Activated CD8-positive, alpha-beta memory T cell treated with anti-CD3 and anti-CD28 coated beads, Interleukin-2, amount 50 U/mL, for 4 hours (primary cell): Measurements from ENCODE around the gene SSH2.

Experiments used
- DNase-seq: peaks from one replicate; pipeline ENCODE4 v3.0.0-alpha.2; 2020

SSH2 gene

DNA sequence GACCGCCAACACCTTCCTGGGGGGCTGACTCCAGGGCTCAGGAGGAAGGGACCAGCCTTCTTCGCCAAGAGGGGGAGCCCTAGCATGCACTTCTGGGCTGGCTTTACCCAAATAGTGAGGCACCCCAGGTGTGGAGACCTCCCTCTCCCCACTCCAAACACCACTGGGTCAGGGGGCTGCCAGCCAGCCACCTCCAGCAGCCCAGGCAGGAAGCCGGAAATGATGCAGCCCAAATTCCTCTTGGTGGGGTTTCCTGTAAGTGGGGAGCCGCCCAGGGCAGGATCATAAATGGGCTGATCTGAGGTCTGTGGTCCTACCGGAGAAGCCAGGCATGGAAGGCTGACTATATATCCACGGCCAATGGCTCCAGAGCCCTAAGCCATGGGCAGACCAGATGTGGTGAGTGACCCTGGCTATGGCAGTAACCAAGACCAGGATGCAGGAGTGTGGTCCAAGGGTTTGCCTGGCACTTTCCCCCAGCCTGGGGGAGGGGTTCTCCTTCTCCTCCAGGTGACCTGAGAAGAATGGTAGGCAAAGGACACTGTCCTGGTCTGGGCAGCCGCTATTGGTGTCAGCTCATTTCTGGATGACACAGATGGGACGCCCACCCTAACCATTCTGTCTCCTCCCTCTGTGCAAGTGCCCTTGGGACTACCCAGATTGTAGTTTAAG lies 344.8 kb downstream of the SSH2 start:
- peak; percentile 48 for DNase-seq

DNA sequence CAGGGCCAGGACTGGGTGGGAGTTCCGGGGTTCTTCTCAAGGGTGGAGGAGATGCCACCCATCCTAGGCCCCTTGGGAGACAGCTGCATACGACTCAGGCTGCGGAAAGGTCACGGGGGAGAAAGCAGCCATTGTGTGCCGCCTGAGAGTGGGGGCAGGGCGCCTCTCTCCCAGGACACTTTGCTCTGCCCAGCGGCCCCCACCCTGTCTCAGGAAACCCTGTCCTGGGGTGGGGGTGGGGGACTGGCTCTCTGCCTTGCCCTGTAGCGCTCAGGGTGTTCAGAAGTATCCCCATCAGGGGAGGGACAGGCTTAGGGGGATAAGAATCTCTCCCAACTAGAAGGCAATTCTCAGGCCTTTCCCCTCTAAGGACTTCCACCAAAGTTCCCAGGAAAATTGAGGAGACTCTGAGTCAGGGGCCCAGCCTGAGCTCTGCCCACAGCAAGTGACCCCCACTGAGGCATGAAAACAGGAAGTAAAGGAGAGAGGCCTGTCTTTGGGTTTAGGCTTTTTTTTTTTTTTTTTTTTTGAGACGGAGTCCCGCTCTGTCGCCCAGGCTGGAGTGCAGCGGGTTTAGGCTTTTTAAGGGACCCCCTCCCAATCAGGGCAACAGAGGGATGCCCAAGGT lies 345.5 kb downstream of the SSH2 start:
- DNase-seq, result no peak

DNA sequence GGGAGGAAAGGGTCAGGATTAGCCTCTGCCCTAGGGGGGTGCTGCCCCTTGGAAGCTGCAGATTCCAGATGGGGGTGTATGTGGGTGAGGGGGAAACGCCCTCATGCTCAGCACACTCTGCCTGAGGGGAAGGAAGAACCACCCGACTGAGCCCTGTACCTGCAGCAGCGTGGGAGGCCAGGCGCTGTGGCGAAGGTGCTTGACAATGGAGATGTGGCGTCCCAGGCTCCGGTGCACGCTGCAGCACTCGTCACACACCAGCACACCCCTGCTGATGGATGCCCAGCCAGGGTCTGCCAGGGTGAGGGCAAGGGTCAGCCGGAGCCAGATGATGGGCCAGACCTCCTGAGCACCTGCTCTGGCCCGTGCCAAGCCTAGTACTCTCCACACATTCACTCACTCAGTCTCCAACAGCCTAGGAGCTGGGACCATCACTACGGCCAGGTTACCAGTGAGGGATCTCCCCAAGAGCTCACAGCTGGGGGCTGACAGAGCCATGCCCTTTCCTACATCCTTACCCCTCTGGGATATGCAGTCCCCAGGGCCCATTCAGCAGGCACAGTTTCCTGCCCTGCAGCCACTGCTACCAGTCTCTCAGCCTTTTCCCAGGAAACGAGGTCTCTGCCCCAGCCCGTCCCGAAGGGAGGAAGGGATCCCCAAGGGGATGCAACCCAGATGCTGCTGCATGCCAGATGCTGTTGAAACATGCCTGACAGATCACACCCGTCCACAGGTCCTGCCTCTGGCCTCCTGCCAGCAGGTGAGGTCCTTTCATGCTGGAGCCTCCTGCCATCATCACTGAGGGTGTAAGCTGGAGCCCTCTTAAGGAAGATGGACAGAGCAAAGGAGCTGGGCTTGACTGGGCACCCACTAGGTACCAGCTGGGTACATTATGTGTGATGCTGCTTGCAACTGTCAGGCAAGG lies 346.4 kb downstream of the SSH2 start:
- DNase-seq, result no peak

DNA sequence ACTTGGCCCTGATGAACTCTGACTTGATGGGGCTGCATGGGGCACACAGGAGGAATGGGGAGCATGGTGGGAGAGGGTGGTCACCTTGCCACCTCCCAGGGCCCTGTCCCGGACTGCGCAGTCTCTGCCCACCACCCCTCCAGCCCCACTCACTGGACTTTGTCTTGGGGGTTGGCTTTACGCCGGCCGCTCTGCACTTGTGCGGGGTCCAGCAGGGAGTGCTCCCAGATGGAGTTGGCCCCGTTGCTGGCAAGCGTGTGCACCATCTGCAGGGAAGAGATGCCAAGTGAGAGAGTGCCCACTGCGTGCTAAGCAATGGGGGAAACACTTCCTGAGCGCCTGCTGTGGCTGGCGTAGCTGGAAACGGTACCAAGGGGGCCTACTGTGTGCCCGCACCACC lies 347.3 kb downstream of the SSH2 start:
- no peak for DNase-seq

DNA sequence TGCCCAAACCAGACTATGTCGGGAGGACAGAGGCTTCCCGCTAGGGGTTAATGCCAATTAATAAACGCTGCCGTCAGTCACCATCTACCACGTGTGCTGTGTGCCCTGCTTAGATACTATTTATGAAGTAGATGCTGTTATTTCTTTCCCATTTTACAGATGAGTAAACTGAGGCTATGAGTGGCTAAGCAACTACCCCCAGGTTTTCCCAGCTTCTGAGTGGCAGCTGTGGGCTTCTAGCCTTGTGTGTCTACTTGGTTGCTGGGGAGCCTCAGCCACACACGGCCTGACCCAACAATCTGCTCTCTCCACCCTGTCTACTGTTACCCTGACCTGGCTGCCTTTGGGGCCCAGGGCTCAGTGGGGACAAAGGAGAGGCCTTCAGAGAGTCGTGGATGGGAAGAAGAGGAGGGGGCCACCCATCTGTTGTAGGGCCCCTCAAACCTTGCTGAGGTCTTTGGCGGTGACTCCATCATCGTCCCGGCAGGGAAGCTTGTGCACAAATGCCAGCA lies 347.7 kb downstream of the SSH2 start:
- no peak for DNase-seq

DNA sequence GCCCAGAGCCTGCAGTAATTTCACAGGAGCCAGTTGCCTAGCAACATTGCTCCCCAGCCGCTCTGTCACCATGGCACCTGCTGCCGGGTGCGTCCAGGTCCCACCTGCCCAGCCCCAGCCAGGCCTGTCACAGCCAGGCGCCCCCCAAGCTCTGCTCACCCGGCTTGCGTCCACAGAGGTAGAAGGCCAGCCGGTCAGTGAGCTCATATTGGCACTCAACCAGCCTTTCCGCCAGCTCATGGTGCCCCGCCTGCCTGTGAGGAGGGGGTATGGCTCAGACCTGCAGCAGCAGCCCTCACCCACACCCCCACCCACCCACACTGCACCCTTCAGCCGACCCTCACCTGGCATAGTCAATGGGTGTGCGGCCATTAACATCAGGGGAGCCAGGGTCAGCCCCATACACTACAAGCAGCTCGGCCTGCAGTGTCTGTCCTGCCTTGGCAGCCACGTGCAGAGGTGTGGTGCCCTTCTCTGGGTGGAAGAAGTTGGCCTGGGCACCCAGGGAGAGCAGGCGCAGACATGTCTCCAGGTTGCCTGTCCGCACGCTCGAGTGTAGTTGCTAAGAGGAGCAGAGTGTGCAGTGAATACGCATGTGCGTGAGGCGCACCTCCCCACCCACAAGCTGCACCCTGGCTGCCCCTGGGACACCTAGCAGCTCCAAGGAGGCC lies 348.3 kb downstream of the SSH2 start:
- DNase-seq, result no peak

DNA sequence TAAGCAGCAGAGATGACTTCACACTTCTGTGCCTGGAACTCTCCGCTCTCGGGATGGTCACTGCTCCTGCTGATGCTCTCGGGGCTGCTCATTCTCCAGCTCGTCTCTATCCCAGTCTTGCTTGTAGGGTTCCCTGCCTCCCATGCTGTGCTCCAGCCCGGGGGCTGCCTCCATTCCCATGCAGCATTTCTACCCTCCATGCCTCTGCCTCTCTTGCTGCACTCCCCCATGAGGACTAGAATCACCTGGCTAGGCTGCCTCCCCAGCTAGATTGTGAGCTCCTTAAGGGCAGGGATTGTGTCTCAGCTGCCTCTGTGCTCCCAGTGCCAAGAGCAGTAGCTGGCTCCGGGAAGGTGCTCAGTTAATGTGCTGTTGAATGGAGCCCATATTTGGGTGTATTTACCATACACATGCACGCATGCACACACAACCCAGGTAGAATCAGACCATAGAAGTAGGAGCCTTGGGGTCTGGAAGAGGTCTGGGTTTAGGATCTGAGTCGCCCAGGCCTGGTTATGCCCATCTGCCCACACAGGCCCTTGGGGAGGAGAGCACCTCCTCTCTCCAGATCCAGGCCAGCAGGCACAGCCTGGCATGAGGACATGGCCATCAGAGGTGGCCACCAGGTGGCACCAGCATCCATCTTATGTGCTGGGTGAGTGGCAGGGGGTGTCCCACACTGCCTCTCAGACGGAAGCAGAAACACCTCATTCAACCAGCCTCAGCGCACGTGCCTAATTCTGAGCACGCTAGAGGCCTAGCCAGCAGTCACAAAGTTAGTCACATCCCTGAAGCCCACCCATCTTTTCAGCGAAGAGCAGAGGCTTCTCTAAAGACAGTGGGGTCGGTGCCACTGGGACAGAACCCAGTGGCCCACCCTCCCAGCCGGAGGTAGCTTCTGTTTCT lies 349.9 kb downstream of the SSH2 start:
- peak; percentile 92 for DNase-seq

DNA sequence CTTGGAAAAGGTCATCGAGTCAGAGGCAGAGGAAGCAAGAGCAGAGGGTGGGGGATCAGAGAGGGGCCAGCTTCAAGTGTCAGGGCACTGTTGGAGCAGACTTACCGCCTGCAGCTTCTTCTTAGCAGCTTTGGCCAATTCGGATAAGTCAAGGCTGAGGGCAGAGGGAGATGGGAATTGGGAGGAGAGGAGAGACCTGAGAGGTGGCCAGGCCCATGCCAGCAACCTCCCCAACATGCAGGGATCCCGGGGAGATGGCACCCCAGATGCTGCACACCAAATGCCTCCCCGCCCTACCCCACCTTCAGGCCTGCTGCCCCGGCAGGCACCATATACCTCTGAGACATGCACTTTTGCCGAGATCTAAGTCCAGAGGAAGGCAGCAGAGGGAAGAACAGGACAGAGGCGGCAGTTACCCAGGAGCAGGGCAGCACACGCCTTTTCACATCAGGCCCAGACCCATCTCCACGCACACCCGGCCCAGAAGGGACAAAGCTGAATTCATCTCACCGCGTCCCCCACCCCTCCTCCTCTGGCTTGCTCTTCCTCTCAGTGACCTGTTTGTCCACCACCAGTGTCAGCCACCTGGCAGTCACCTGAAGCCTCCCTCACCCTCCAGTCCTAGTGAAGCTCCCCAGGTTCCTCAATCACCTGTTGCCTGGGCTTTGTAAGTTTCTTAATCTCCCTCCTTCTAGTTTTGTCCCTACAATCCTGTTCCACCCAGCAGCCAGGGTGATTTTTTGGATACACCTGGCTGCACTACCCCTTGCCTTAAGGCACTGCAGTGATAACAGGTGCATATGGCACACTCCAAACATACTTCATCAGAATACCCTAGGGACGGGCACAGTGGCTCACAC lies 351.2 kb downstream of the SSH2 start:
- no peak for DNase-seq

DNA sequence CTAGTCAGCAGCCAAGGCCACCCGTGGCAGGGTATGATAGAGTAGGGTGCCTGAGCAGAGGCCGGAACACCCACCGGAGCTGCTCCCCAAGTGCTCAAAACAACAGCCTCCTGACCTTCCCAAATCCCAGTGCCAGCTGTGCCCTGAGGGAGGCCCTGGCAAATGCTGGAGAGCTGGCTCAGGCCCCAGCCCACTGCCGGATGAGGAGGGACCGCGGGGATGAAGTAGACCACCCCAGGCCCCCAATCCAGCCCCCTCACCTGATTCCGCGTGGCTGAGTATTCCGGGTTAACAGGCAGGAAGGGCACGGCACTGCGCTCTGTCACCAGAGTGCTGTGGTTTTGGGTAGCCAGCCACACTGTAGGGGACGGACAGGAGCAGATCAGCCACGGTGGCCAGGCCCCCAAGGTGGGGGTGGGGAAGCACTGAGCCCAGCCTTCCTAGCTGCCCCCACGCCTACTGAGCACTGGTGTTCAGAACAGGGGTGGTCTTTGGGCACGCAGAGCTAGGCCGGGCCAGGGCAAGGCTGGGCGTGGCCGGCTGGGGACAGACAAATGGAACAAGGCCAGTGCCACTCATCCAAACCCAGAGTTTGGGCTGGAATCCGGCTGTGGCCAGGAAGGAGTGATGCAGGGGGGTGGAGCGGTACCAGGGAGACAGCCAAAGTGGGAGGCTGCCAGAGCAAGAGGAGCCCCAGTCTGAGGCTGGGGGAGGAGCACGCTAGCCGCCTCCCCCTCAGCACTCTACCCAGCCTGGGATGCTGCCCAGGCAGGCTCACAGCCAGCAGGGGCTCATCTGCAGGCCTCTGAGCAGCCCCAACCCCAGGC lies 352.4 kb downstream of the SSH2 start:
- DNase-seq, result peak; percentile 17

DNA sequence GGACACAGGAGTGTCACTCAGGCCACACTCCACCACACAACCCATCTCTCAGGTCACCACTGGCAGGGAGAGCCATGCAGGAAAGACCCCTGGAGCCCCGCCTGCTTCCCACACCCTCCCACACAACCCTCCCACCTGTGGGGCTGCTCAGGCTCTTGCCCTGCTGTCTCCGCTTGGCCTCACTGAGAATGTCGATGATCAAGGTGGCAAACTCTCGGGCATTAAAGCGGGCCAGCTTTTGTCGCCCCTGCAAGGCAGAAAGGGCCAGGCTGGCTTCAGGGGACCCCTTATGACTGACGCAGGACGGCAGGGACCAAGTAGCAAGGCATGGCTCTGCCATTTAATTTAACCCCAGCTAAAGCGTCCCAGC lies 353.0 kb downstream of the SSH2 start:
- no peak for DNase-seq

DNA sequence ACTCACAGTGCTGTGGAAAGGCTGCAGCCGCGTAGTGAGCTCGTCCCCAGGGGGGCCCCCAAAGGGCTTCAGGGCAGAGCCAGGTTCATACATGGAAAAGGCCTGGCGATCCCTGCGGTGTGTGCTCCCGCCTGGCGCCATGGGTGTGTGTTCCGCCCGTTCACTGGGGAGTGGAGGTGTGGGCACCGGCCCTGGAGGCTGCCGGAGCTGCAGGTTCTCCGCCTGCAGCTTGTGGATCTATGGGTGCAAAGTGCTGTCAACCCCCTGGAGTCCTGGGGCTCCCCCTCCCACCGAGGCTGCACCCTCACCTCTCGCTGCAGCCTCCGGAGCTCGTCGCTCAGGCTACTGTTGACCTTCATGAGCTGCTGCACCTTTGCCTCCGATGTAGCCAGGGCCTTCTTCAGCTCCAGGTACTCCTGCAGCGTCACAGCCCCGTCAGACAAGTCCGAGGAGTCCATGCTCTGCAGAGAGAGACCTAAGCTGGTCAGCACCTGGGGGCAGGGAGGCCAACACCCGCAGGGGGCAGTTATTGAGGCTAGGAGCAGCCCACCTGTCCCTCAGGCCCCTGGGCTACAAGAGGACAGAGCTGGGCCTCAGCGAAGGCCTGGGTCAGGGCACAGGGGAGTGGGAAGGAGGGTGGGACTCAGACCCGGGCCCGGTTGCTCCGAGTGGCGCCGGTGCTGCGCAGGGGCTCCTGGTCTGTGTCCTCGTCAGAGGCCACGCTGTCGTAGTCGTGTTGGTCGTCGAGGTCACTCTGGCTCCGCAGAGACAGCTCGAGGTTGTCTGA lies 353.6 kb downstream of the SSH2 start:
- no peak for DNase-seq
